Nephron (organoid): ENCODE data around the gene USP35.

Experiments
- H3K27ac Mint-ChIP-seq, 3 experiments: 2 replicates each; pipeline ENCODE4 v1.8.0; 2020; ENCODE audit warnings: mixed read lengths in 3 of 3, mild to moderate bottlenecking in 2 of 3, moderate library complexity in 1 of 3
- H3K27me3 Mint-ChIP-seq: 2 replicates; pipeline ENCODE4 v1.8.0; 2021; ENCODE audit warnings: low read depth, mild to moderate bottlenecking, moderate library complexity, mixed read lengths
- H3K36me3 Mint-ChIP-seq: 2 replicates; pipeline ENCODE4 v1.8.0; 2020; ENCODE audit warnings: low read depth, mixed read lengths
- H3K4me1 Mint-ChIP-seq: 2 replicates; pipeline ENCODE4 v1.8.0; 2020; ENCODE audit warnings: mixed read lengths
- H3K4me3 Mint-ChIP-seq, 3 experiments: 2 replicates each; pipeline ENCODE4 v1.8.0; 2020; ENCODE audit warnings: mild to moderate bottlenecking in 3 of 3, mixed read lengths in 3 of 3, moderate library complexity in 2 of 3
- H3K9me3 Mint-ChIP-seq: 2 replicates; pipeline ENCODE4 v1.8.0; 2020; ENCODE audit warnings: mixed read lengths
- CTCF ChIP-seq, 3 experiments: fragments of 200-600 bp; sonication (generic); IDR thresholded peaks; one replicate each; pipeline ENCODE4 v1.5.0; 2021; ENCODE audit warnings: antibody characterized with exemption in 3 of 3; ENCODE audit not compliant: unreplicated experiment in 3 of 3

The USP35 gene, protein sequence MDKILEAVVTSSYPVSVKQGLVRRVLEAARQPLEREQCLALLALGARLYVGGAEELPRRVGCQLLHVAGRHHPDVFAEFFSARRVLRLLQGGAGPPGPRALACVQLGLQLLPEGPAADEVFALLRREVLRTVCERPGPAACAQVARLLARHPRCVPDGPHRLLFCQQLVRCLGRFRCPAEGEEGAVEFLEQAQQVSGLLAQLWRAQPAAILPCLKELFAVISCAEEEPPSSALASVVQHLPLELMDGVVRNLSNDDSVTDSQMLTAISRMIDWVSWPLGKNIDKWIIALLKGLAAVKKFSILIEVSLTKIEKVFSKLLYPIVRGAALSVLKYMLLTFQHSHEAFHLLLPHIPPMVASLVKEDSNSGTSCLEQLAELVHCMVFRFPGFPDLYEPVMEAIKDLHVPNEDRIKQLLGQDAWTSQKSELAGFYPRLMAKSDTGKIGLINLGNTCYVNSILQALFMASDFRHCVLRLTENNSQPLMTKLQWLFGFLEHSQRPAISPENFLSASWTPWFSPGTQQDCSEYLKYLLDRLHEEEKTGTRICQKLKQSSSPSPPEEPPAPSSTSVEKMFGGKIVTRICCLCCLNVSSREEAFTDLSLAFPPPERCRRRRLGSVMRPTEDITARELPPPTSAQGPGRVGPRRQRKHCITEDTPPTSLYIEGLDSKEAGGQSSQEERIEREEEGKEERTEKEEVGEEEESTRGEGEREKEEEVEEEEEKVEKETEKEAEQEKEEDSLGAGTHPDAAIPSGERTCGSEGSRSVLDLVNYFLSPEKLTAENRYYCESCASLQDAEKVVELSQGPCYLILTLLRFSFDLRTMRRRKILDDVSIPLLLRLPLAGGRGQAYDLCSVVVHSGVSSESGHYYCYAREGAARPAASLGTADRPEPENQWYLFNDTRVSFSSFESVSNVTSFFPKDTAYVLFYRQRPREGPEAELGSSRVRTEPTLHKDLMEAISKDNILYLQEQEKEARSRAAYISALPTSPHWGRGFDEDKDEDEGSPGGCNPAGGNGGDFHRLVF

GRCh38 chr11:78188286-78189173 lies at the start of gene USP35, which contains the start of gene KCTD21:
Gene USP35 (plus strand): TSS chr11:78188919. CDS start chr11:78196246, 7,327 bp downstream.
Gene KCTD21 (minus strand): TSS chr11:78188626. CDS start chr11:78174554, 14,072 bp downstream.
- H3K27me3 Mint-ChIP-seq = no peaks in the 10 kb centered on the region

DNA sequence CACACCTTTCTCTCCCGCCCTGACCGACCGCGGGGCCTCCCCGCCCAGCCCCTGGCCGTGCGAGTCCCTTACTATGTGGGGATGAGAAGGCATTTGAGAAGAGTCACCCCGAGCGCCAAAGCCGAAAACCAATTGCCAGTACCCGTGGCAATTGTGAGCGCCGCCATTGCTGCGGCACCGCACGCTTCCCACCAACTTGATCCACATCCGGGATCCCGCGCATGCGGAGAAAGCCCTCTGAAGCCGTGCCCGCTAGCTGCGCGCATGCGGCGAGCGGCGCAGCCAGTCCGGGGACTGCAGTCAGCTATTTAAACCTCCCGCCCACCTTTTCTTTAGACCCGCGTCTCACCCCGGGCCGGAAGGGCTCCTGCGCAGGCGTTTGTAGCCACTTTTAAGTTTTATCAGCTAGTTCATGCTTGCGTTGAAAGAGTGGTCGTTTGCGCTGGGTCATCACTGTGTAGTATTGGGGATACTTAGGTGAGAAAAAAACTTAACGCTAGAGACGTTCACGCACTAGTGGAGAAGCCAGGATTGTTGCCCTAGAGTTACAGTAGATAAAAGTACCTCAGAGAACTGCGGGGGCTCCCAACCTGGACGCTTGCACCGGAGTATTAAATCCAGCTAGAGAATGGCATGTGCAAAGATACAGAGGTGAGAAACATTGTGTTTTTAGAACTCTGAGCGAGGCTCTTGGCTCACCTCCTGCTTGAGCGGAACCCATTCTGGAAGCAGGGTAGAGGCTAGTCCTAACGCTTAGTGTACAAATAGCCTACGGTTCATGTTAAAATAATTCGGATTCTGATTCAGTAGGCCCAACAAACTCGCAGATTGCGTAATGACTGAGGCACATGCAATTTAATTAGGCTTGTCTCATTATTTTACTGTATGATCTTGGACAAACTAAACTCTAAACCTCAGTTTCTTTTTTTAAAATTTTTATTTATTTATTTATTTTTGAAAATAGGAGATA lies 49.0 kb upstream of the USP35 start, which contains the start of gene ALG8:
TSS of gene ALG8 (minus strand) at position 205 of the 970 bp plus-strand sequence. CDS start at position 167, 38 bp downstream.
- Mint-ChIP-seq H3K4me3 (peak within 1 kb of the TSS; percentile 94 to 98 (median 95)), H3K36me3 (peaks cover 45% of the 10 kb centered on the region), H3K27ac (peak within 1 kb of the TSS; percentile 81 to 96 (median 91)), H3K9me3 (peaks cover under 1% of the 10 kb centered on the region), H3K4me1 (peaks cover 40% of the 10 kb centered on the region), H3K27me3 (no peaks in the 10 kb centered on the region)
- TF ChIP-seq CTCF (IDR thresholded peaks at IDR 0.05; ENCODE audit: unreplicated experiment in 3 of 3) = no peak

More at GRCh38 chr11:78188286-78189173, at the start of gene USP35, which contains the start of gene KCTD21:
- Mint-ChIP-seq H3K4me3 (peak within 1 kb of the TSS; percentile 97 to 98 (median 98)), H3K9me3 (no peaks in the 10 kb centered on the region), H3K4me1 (peaks cover 46% of the 10 kb centered on the region), H3K36me3 (peaks cover under 1% of the 10 kb centered on the region), H3K27ac (peak within 1 kb of the TSS; percentile 65 to 91 (median 81))
- no peak for TF ChIP-seq CTCF (IDR thresholded peaks at IDR 0.05; ENCODE audit: unreplicated experiment in 3 of 3)

- Mint-ChIP-seq H3K9me3 (no peaks in the 10 kb centered on the region), H3K27ac (peak overlapping the region in 2 of 3 experiments; percentile 43 to 63), H3K36me3 (peaks cover 42% of the 10 kb centered on the region), H3K4me1 (peaks cover 40% of the 10 kb centered on the region), H3K27me3 (no peaks in the 10 kb centered on the region), H3K4me3 (peak overlapping the region; percentile 87 to 98 (median 95))
- TF ChIP-seq CTCF (IDR thresholded peaks at IDR 0.05; ENCODE audit: unreplicated experiment in 3 of 3) = no peak
Observed at GRCh38 chr11:78140392-78141077, 48.2 kb upstream of the USP35 start.

- no peaks in the 10 kb centered on the region for H3K27me3 Mint-ChIP-seq
- H3K27ac Mint-ChIP-seq = no peak overlapping the region
- peaks cover 14% of the 10 kb centered on the region for H3K4me1 Mint-ChIP-seq
- no peaks in the 10 kb centered on the region for H3K9me3 Mint-ChIP-seq
- TF ChIP-seq CTCF (IDR thresholded peaks at IDR 0.05; ENCODE audit: unreplicated experiment in 3 of 3) = no peak
- H3K36me3 Mint-ChIP-seq = peaks cover 19% of the 10 kb centered on the region
- H3K4me3 Mint-ChIP-seq = peak overlapping the region in 1 of 3 experiments; percentile 25
Observed at GRCh38 chr11:78145511-78146025, 43.2 kb upstream of the USP35 start.
